Activated CD4-positive, alpha-beta memory T cell treated with anti-CD3 and anti-CD28 coated beads for 36 hours (primary cell): Measurements from ENCODE around the gene ACBD3. TPM values are rescaled to one million over a fixed set of nuclear protein-coding genes. Genes with fewer than 3 reads are reported as not detected.

Experiments used
- CTCF ChIA-PET: fragments of 350-600 bp; sonication (Branson Sonifier 250); formaldehyde crosslinking; loops from one replicate; lab custom pipeline; 2021; ENCODE audit warnings: antibody characterized with exemption, inconsistent platforms; lab: Charles Lee
- POLR2A ChIA-PET: fragments of 350-600 bp; sonication (Branson Sonifier 250); formaldehyde crosslinking; loops from one replicate; lab custom pipeline; 2021; ENCODE audit warnings: antibody characterized with exemption; lab: Charles Lee
- DNase-seq: peaks from one replicate; pipeline ENCODE4 v3.0.0-alpha.2; 2020
- H3K27ac Mint-ChIP-seq: one replicate; pipeline ENCODE4 v1.8.0; 2021; ENCODE audit warnings: mixed read lengths
- H3K27me3 Mint-ChIP-seq: one replicate; pipeline ENCODE4 v1.8.0; 2021; ENCODE audit warnings: mixed read lengths
- H3K36me3 Mint-ChIP-seq: one replicate; pipeline ENCODE4 v1.8.0; 2021; ENCODE audit warnings: mixed read lengths
- H3K4me1 Mint-ChIP-seq: one replicate; pipeline ENCODE4 v1.8.0; 2021; ENCODE audit warnings: low read depth, mixed read lengths
- H3K4me3 Mint-ChIP-seq: one replicate; pipeline ENCODE4 v1.8.0; 2021; ENCODE audit warnings: mild to moderate bottlenecking, mixed read lengths
- H3K9me3 Mint-ChIP-seq: one replicate; pipeline ENCODE4 v1.8.0; 2021; ENCODE audit warnings: mixed read lengths
- intact Hi-C: fragments of 100-400 bp; cut with micrococcal nuclease; formaldehyde crosslinking; loops from one replicate; pipeline ENCODE4 v1.15.1; 2023
- total RNA-seq, 2 experiments: library from RNA; stranded (reverse); gene quantifications; one replicate each; pipeline ENCODE4 v1.2.3, GENCODE V29; 2021

ACBD3 gene
- total RNA-seq = 10 to 100 TPM; 18.7 to 20.7 TPM

GRCh38 chr1:226186124-226187018, at the start of gene ACBD3:
Gene ACBD3 (minus strand): TSS chr1:226186741. CDS start chr1:226186675, 66 bp downstream.
- no peaks in the 10 kb centered on the region for H3K27me3 Mint-ChIP-seq
- intact Hi-C loops = loop anchor here (1.0 to 10.0 kb wide), 5 partner anchors 122 to 720 kb away; partner anchors contain the start of genes PARP1 and SDE2

GRCh38 chr1:226233806-226234205, 47.3 kb upstream of the ACBD3 start:
- H3K4me1 Mint-ChIP-seq = no peaks in the 10 kb centered on the region
- POLR2A ChIA-PET = no interaction called here
- intact Hi-C loops = no loop called here

More at GRCh38 chr1:226186124-226187018, at the start of gene ACBD3:
- Mint-ChIP-seq H3K36me3 (peaks cover 13% of the 10 kb centered on the region), H3K9me3 (no peaks in the 10 kb centered on the region), H3K4me1 (peaks cover 34% of the 10 kb centered on the region), H3K4me3 (peak within 1 kb of the TSS; percentile 93), H3K27ac (peak within 1 kb of the TSS; percentile 91)
- POLR2A ChIA-PET = interaction anchor here (1.0 kb wide), 2 partner anchors 123 to 222 kb away, joined by 3 read pairs; partner anchors contain the start of genes LIN9 and PARP1
- CTCF ChIA-PET = interaction anchor here (1.0 to 2.5 kb wide), 4 partner anchors 11 to 147 kb away, joined by 3 to 19 read pairs (median 10); no protein-coding TSS in a partner anchor
- DNase-seq = peak; percentile 91

GRCh38 chr1:226233293-226233692, 46.8 kb upstream of the ACBD3 start:
- intact Hi-C loops = no loop called here
- ChIA-PET CTCF (interaction anchor here (1.6 kb wide), 1 partner anchor 108 kb away, joined by 4 read pairs; no protein-coding TSS in a partner anchor), POLR2A (no interaction called here)
- Mint-ChIP-seq H3K36me3 (peaks cover 18% of the 10 kb centered on the region), H3K4me3 (no peak overlapping the region), H3K9me3 (no peaks in the 10 kb centered on the region), H3K27me3 (no peaks in the 10 kb centered on the region), H3K27ac (no peak overlapping the region), H3K4me1 (no peaks in the 10 kb centered on the region)
- no peak for DNase-seq

More at GRCh38 chr1:226233806-226234205, 47.3 kb upstream of the ACBD3 start:
- Mint-ChIP-seq H3K36me3 (peaks cover 21% of the 10 kb centered on the region), H3K9me3 (no peaks in the 10 kb centered on the region), H3K4me3 (no peak overlapping the region), H3K27ac (no peak overlapping the region), H3K27me3 (no peaks in the 10 kb centered on the region)
- no peak for DNase-seq
- CTCF ChIA-PET = interaction anchor here (1.6 kb wide), 1 partner anchor 109 kb away, joined by 4 read pairs; no protein-coding TSS in a partner anchor

GRCh38 chr1:226226601-226227000, 40.1 kb upstream of the ACBD3 start:
- Mint-ChIP-seq H3K4me3 (no peak overlapping the region), H3K9me3 (no peaks in the 10 kb centered on the region), H3K36me3 (peaks cover 2% of the 10 kb centered on the region), H3K4me1 (peaks cover 6% of the 10 kb centered on the region), H3K27me3 (peaks cover 32% of the 10 kb centered on the region), H3K27ac (no peak overlapping the region)
- DNase-seq = no peak
- intact Hi-C loops = no loop called here
- ChIA-PET POLR2A (no interaction called here), CTCF (interaction anchor here (1.2 kb wide), 1 partner anchor 30 kb away, joined by 4 read pairs; no protein-coding TSS in a partner anchor)

GRCh38 chr1:226223786-226224244, 37.3 kb upstream of the ACBD3 start:
- Mint-ChIP-seq H3K4me3 (peak overlapping the region; percentile 69), H3K27ac (no peak overlapping the region), H3K36me3 (peaks cover 2% of the 10 kb centered on the region), H3K9me3 (no peaks in the 10 kb centered on the region), H3K4me1 (peaks cover 6% of the 10 kb centered on the region), H3K27me3 (peaks cover 36% of the 10 kb centered on the region)
- intact Hi-C loops = no loop called here
- peak; percentile 24 for DNase-seq
- ChIA-PET POLR2A (no interaction called here), CTCF (interaction anchor here (1.0 to 1.5 kb wide), 2 partner anchors 98 to 110 kb away, joined by 4 read pairs; no protein-coding TSS in a partner anchor)

- intact Hi-C loops = no loop called here
- no peak for DNase-seq
- H3K36me3 Mint-ChIP-seq = peaks cover 2% of the 10 kb centered on the region
- POLR2A ChIA-PET = no interaction called here
- H3K27me3 Mint-ChIP-seq = peaks cover 36% of the 10 kb centered on the region
- no peaks in the 10 kb centered on the region for H3K9me3 Mint-ChIP-seq
- no peak within 1 kb of the TSS for H3K27ac Mint-ChIP-seq
- H3K4me3 Mint-ChIP-seq = peak within 1 kb of the TSS; percentile 69
- CTCF ChIA-PET = interaction anchor here (0.6 to 1.5 kb wide), 3 partner anchors 97 to 110 kb away, joined by 3 to 4 read pairs (median 4); no protein-coding TSS in a partner anchor
- peaks cover 6% of the 10 kb centered on the region for H3K4me1 Mint-ChIP-seq
These were observed 36.7 kb upstream of the ACBD3 start, which contains the start of gene MIXL1 for GRCh38 chr1:226223157-226223785. Gene MIXL1 (plus strand): TSS chr1:226223664. CDS start chr1:226223682, 18 bp downstream.

- intact Hi-C loops = no loop called here
- peaks cover 36% of the 10 kb centered on the region for H3K27me3 Mint-ChIP-seq
These were observed 36.1 kb upstream of the ACBD3 start for GRCh38 chr1:226222686-226223085.

GRCh38 chr1:226220473-226221189, 34.1 kb upstream of the ACBD3 start:
- Mint-ChIP-seq H3K9me3 (no peaks in the 10 kb centered on the region), H3K27ac (no peak overlapping the region), H3K27me3 (peaks cover 32% of the 10 kb centered on the region), H3K4me3 (no peak overlapping the region), H3K4me1 (peaks cover 6% of the 10 kb centered on the region), H3K36me3 (peaks cover under 1% of the 10 kb centered on the region)
- DNase-seq = no peak
- ChIA-PET CTCF (no interaction called here), POLR2A (no interaction called here)
- intact Hi-C loops = no loop called here

More at GRCh38 chr1:226222686-226223085, 36.1 kb upstream of the ACBD3 start:
- ChIA-PET CTCF (interaction anchor here (0.6 to 0.7 kb wide), 2 partner anchors 97 to 109 kb away, joined by 3 read pairs; no protein-coding TSS in a partner anchor), POLR2A (no interaction called here)
- Mint-ChIP-seq H3K36me3 (peaks cover 2% of the 10 kb centered on the region), H3K4me1 (peaks cover 6% of the 10 kb centered on the region), H3K4me3 (no peak overlapping the region), H3K27ac (no peak overlapping the region), H3K9me3 (no peaks in the 10 kb centered on the region)
- DNase-seq = peak; percentile 21

GRCh38 chr1:226217273-226217672, 30.7 kb upstream of the ACBD3 start:
- H3K27me3 Mint-ChIP-seq = peaks cover 8% of the 10 kb centered on the region
- H3K4me1 Mint-ChIP-seq = no peaks in the 10 kb centered on the region
- DNase-seq = no peak
- no peak overlapping the region for H3K4me3 Mint-ChIP-seq
- ChIA-PET POLR2A (no interaction called here), CTCF (no interaction called here)
- H3K27ac Mint-ChIP-seq = no peak overlapping the region
- H3K9me3 Mint-ChIP-seq = no peaks in the 10 kb centered on the region
- no peaks in the 10 kb centered on the region for H3K36me3 Mint-ChIP-seq
- intact Hi-C loops = no loop called here

- Mint-ChIP-seq H3K4me1 (no peaks in the 10 kb centered on the region), H3K36me3 (no peaks in the 10 kb centered on the region), H3K4me3 (no peak overlapping the region), H3K9me3 (no peaks in the 10 kb centered on the region), H3K27me3 (peaks cover 3% of the 10 kb centered on the region), H3K27ac (no peak overlapping the region)
- DNase-seq = no peak
- CTCF ChIA-PET = no interaction called here
- intact Hi-C loops = no loop called here
- POLR2A ChIA-PET = no interaction called here
These were observed 29.5 kb upstream of the ACBD3 start for GRCh38 chr1:226216056-226216455.

- Mint-ChIP-seq H3K36me3 (no peaks in the 10 kb centered on the region), H3K4me1 (no peaks in the 10 kb centered on the region), H3K9me3 (no peaks in the 10 kb centered on the region), H3K27ac (no peak overlapping the region), H3K27me3 (peaks cover 3% of the 10 kb centered on the region), H3K4me3 (no peak overlapping the region)
- CTCF ChIA-PET = interaction anchor here (0.5 to 1.7 kb wide), 2 partner anchors 18 to 43 kb away, joined by 3 to 4 read pairs; no protein-coding TSS in a partner anchor
- intact Hi-C loops = no loop called here
- POLR2A ChIA-PET = no interaction called here
- DNase-seq = no peak
These were observed 28.7 kb upstream of the ACBD3 start for GRCh38 chr1:226215239-226215638.
